Glutamatergic neuron (in vitro differentiated cells): Measurements from ENCODE around the gene DSCAML1. TPM values are rescaled to one million over a fixed set of nuclear protein-coding genes. Genes with fewer than 3 reads are reported as not detected.

Experiments used
- DNase-seq: peaks from one replicate; pipeline ENCODE4 v3.0.0; 2022
- H3K27ac Mint-ChIP-seq: one replicate; pipeline ENCODE4 v1.8.0; 2020; ENCODE audit warnings: mild to moderate bottlenecking, mixed read lengths, inconsistent platforms; ENCODE audit not compliant: unreplicated experiment
- H3K27me3 Mint-ChIP-seq: one replicate; pipeline ENCODE4 v1.8.0; 2020; ENCODE audit warnings: mild to moderate bottlenecking, moderate library complexity, mixed read lengths, inconsistent platforms; ENCODE audit not compliant: unreplicated experiment
- H3K36me3 Mint-ChIP-seq: one replicate; pipeline ENCODE4 v1.8.0; 2020; ENCODE audit warnings: mild to moderate bottlenecking, mixed read lengths, inconsistent platforms; ENCODE audit not compliant: unreplicated experiment
- H3K4me1 Mint-ChIP-seq: one replicate; pipeline ENCODE4 v1.8.0; 2020; ENCODE audit warnings: mild to moderate bottlenecking, low read depth, mixed read lengths, inconsistent platforms; ENCODE audit not compliant: unreplicated experiment
- H3K4me3 Mint-ChIP-seq: one replicate; pipeline ENCODE4 v1.8.0; 2020; ENCODE audit warnings: mild to moderate bottlenecking, mixed read lengths, inconsistent platforms; ENCODE audit not compliant: unreplicated experiment
- H3K9me3 Mint-ChIP-seq: one replicate; pipeline ENCODE4 v1.8.0; 2020; ENCODE audit warnings: mild to moderate bottlenecking, moderate library complexity, mixed read lengths, inconsistent platforms; ENCODE audit not compliant: unreplicated experiment
- total RNA-seq: library from RNA; stranded (reverse); fragmentation: NEBNext Ultra II Directional; extraction: Animal tissue kit (Norgen Biotek cat#: 25700); gene quantifications from one replicate; pipeline ENCODE4 v1.2.1, GENCODE V29; 2021; ENCODE audit not compliant: unreplicated experiment
- TF ChIP-seq, protein P1 (sequence below): fragments of 200-600 bp; sonication (generic); IDR thresholded peaks from one replicate; pipeline ENCODE4 v1.5.0; 2021; ENCODE audit not compliant: partially characterized antibody, unreplicated experiment

Gene DSCAML1
- total RNA-seq, 1 donor from 2014 or later = 0.07 TPM

DNA sequence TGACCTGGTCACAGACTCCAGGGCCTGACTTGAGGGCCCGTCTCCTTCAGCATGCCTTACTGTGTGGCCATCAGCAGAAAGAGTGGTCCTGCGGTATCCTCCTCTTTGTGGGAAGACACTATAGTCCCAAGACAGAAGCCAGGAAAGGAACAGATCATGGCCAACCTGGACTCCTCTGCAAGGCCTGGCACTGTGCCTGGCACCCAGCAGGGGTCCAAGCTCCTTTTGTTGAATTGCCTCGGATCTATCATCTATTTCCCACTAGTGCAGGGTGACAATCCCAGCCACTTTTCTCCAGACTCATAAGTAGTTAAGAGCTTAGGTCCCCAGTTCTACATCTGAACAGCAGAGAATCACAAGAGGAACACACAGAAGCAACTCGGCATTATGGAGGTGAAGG is 27.0 kb downstream of the DSCAML1 start:
- TF ChIP-seq, protein P1, sequence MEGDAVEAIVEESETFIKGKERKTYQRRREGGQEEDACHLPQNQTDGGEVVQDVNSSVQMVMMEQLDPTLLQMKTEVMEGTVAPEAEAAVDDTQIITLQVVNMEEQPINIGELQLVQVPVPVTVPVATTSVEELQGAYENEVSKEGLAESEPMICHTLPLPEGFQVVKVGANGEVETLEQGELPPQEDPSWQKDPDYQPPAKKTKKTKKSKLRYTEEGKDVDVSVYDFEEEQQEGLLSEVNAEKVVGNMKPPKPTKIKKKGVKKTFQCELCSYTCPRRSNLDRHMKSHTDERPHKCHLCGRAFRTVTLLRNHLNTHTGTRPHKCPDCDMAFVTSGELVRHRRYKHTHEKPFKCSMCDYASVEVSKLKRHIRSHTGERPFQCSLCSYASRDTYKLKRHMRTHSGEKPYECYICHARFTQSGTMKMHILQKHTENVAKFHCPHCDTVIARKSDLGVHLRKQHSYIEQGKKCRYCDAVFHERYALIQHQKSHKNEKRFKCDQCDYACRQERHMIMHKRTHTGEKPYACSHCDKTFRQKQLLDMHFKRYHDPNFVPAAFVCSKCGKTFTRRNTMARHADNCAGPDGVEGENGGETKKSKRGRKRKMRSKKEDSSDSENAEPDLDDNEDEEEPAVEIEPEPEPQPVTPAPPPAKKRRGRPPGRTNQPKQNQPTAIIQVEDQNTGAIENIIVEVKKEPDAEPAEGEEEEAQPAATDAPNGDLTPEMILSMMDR = no peak
- Mint-ChIP-seq H3K27ac (no peak overlapping the region), H3K27me3 (no peaks in the 10 kb centered on the region), H3K36me3 (no peaks in the 10 kb centered on the region), H3K4me1 (peaks cover under 1% of the 10 kb centered on the region), H3K4me3 (no peak overlapping the region), H3K9me3 (no peaks in the 10 kb centered on the region)
- no peak for DNase-seq

DNA sequence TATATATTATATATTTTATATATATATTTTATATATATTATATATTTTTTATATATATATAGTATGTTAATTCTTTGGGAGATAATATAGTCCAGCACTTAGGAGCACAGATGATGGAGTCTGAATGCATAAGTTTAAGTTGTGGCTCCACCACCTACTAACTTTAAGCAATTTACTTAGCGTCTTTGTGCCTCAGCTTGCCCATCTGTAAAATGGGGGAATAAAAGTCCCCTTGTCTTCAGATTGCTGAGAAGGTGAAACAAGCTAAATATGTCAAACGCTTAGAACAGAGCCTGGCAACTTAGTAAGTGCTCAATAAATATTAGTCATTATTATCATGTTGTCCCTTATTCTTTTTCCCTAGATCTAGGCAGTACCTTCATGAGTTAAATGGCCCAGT is 27.5 kb downstream of the DSCAML1 start:
- Mint-ChIP-seq H3K4me1 (no peaks in the 10 kb centered on the region), H3K27me3 (no peaks in the 10 kb centered on the region), H3K4me3 (no peak overlapping the region), H3K36me3 (no peaks in the 10 kb centered on the region), H3K27ac (no peak overlapping the region), H3K9me3 (no peaks in the 10 kb centered on the region)
- TF ChIP-seq, protein P1 = no peak
- no peak for DNase-seq

DNA sequence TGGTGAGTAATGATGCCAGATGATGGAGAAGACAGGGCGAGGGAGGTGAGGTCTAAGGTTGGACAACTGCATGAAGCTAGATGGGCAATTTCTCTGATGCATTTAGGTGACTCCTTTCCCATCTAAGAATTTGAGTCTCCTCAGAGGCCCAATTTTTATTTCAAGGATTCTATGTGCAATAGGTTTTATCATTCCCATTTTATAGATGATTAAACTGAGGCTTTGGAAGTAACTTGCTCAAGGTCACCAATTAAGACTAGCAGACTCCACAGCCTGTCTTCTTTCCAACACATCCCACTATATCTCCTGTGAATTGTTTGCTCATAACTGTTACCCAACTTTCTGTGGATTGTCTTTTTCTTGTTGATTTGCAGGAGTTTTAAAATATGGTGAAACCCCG is 28.5 kb downstream of the DSCAML1 start:
- Mint-ChIP-seq H3K27me3 (no peaks in the 10 kb centered on the region), H3K4me1 (peaks cover 4% of the 10 kb centered on the region), H3K27ac (no peak overlapping the region), H3K9me3 (no peaks in the 10 kb centered on the region), H3K4me3 (no peak overlapping the region), H3K36me3 (no peaks in the 10 kb centered on the region)
- TF ChIP-seq, protein P1 = no peak
- DNase-seq = no peak

DNA sequence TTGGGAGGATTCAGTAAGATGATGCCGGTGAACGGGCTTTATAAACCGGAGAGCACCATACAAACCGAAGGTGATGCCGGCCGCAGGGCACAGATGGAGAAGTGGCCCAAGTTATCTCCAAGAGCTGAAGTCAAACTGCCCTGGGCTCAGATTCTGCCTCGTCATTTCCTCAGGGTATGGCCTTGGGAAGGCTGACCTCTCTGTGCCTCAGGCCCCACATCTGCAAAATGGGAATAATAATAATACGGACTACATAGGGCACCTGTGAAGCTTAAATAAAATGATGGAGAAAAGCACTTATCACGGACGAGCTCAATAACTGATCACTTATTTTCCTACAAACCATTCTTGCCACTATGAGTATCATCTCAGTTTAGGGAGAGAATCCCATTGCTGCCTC is 29.9 kb downstream of the DSCAML1 start:
- no peaks in the 10 kb centered on the region for H3K27me3 Mint-ChIP-seq
- H3K36me3 Mint-ChIP-seq = no peaks in the 10 kb centered on the region
- peaks cover 4% of the 10 kb centered on the region for H3K4me1 Mint-ChIP-seq
- H3K9me3 Mint-ChIP-seq = no peaks in the 10 kb centered on the region
- TF ChIP-seq, protein P1 = no peak
- no peak for DNase-seq
- no peak overlapping the region for H3K27ac Mint-ChIP-seq
- no peak overlapping the region for H3K4me3 Mint-ChIP-seq

DNA sequence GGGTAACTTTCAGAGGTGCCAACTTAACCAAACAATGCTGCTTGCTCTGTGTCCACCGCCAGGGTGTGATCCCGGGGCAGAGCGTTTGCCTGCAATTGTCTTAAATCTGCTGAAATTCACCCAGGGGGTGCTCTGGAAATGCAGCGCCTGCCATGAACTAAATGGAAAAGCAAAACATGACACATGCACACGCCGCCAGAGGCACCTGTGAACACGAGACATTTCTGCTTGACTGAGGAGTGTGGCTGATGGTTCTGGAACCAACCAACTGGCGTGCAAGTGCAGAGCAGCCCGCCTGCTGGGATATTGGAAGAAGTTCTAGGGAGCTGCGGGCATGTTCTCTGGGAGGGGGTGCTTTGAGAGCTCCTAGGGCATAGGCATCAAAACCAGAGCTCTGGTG is 30.4 kb downstream of the DSCAML1 start:
- DNase-seq = no peak
- Mint-ChIP-seq H3K36me3 (no peaks in the 10 kb centered on the region), H3K9me3 (no peaks in the 10 kb centered on the region), H3K4me3 (no peak overlapping the region), H3K27ac (no peak overlapping the region), H3K27me3 (no peaks in the 10 kb centered on the region), H3K4me1 (peaks cover 4% of the 10 kb centered on the region)
- TF ChIP-seq, protein P1 = no peak
